Cardiac septum (tissue), 1 donor: ENCODE measurements around the gene CERT1. TPM values are rescaled to one million over a fixed set of nuclear protein-coding genes. Genes with fewer than 3 reads are reported as not detected.

Experiments
- DNase-seq: peaks from one replicate; pipeline ENCODE4 v3.0.0-alpha.2; 2020; ENCODE audit warnings: low spot score
- intact Hi-C: fragments of 100-400 bp; cut with DNase I; formaldehyde crosslinking; loops from one replicate; pipeline ENCODE4 v1.14.0; 2022
- total RNA-seq: library from RNA; stranded (reverse); fragmentation: NEBNext Ultra II Directional; extraction: Animal tissue kit (Norgen Biotek cat#: 25700); gene quantifications from one replicate; pipeline ENCODE4 v1.2.1, GENCODE V29; 2021
- donor health status: DM: no; HTN: no; CAD: no.

CERT1 gene
- total RNA-seq, 1 donor from 2014 or later, result 39.5 TPM

GRCh38 chr5:75438722-75439121 is 72.7 kb downstream of the CERT1 start:
- DNase-seq, result no peak
- intact Hi-C loops, result no loop called here

DNA sequence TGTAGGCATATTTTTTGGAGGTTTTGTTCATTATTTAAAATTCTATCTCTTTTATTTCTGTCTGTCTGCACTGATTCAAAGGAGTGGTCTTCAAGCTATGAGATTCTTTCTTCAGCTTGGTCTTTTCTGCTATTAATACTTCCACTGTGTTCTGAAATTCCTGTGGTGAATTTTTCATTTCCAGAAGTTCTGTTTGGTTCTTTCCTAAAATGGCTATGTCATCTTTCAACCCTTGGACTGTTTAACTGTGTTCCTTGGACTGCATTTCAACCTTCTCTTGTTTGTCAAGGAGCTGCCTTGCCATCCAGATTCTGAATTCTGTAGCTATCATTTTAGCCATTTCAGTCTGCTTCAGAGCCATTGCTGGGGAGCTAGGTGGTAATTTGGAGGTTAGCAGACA is 76.3 kb downstream of the CERT1 start:
- intact Hi-C loops, result no loop called here
- no peak for DNase-seq

DNA sequence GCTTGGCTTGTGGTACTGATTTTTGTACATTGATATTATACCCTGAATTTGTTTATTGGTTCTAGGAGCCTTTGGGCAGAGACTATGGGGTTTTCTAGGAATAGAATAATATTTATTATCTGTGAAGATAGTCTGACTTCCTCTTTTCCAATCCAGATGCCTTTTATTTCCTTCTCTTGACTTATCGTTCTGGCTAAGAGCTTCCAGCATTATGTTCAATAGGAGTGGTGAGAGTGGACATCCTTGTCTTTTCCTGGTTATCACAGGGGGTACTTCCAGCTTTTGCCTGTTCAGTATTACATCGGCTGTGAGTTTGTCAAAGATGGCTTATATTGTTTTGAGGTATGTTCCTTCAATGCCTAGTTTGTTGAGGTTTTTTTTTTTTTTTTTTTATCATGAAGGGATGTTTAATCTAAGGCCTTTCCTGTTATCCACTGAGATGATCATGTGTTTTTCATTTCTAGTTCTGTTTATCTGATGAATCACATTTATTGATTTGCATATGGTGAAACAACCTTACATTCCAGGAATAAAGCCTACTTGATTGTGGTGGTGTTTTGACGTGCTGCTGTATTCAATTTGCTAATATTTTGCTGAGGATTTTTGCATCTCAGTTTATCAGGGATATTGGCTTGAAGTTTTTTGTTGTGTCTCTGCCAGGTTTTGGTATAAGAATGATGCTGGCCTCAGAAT is 77.5 kb downstream of the CERT1 start:
- intact Hi-C loops, result no loop called here
- no peak for DNase-seq

DNA sequence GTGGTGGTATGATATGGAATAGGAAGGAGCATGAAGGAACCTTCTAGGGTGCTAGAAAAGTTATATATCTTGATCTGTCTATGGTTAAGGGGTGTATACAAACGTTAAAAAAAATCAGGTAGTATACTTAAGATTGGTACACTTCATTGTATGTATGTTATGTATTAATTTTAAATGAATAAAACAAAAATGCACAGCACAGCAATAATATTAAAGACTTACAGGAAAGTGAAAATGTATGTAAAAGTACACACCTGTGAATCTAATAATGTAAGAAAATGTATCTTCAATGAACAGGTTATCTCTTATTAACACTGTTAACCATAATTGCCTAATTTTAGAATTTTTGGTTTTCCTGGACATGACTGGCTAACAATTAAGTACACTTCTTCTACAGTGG is 97.2 kb downstream of the CERT1 start:
- no peak for DNase-seq

DNA sequence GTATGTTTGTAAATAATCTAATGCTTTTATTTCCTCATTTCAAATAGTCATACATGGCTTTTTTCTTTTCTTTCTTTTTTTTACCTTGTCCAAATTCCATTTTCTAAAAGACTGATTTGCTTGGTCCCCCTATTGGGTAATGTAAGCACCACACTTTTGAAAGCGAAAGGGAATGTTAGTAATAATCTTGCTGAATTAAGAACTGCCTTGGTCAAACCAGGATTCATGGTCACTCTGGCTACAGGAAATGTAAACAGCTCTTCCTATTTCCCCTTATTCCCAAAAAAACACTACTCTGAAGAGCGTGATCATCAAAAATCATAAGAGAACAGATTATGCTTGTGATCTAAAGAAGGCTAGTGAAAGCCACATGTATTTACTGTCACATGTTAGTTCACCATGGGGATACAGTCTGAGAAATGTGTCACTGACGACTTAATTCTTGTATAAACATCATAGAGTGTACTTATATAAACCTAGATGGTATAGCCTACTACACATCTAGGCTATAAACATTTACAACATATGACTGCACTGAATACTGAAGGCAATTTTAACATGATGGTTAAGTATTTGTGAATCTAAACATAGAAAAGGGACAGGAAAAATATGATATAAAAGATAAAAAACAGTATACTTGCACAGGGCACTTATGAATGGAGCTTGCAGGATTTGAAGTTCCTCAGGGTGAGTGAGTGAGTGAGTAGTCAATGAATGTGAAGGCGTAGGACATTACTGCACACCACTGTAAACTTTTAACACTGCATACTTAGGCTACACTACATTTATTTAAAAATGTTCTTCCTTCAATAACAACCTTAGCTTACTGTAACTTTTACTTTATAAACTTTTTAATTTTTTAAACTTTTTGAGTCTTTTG is 99.1 kb downstream of the CERT1 start:
- DNase-seq, result no peak
- intact Hi-C loops, result no loop called here

More for the DNA sequence above, 97.2 kb downstream of the CERT1 start:
- intact Hi-C loops, result no loop called here

- intact Hi-C loops, result no loop called here
- no peak for DNase-seq
These were observed 106.1 kb downstream of the CERT1 start for GRCh38 chr5:75405296-75405695.

DNA sequence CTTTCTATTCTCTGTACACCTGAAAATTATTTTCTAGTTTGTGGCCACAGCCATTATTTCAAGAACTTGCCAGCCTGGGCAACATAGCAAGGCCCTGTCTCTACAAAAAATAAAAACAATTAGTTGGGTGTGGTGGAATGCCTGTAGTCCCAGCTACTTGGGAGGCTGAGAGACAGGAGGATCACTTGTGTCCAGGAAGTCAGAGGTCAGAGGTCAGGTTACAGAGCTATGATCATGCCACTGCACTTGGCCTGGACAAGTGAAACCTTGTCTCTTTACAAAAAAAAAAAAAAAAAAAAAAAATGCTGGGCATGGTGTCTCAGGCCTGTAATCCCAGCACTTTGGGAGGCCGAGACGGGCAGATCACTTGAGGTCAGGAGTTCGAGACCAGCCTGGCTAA is 116.2 kb downstream of the CERT1 start:
- no peak for DNase-seq
- intact Hi-C loops, result no loop called here

- intact Hi-C loops, result no loop called here
- no peak for DNase-seq
These were observed 122.0 kb downstream of the CERT1 start for GRCh38 chr5:75389430-75389829.

DNA sequence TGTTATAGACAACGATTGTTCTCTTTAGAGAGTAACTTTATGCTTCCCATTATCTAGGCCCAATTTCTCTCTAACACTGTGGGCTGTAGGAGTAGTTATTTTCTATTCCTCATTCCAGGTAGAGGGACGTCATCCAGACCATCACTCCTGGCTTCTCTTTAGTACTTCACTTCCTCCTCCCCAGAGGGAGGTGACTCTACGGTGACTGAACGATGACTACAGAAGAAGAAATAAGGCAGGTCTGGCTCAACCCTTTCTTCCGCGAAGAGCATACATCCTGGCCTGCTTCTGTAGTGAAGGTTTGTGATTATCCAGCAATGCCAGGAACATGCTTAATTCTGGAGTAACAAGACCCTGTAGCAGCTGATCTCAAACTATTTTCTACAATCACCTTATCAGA is 123.6 kb downstream of the CERT1 start:
- DNase-seq, result no peak
- intact Hi-C loops, result no loop called here

- intact Hi-C loops, result no loop called here
These were observed 127.2 kb downstream of the CERT1 start for GRCh38 chr5:75384218-75384617.

GRCh38 chr5:75381456-75381855 is 130.0 kb downstream of the CERT1 start:
- intact Hi-C loops, result no loop called here

More at GRCh38 chr5:75384218-75384617, 127.2 kb downstream of the CERT1 start:
- DNase-seq, result no peak

GRCh38 chr5:75380099-75380498 is 131.3 kb downstream of the CERT1 start:
- intact Hi-C loops, result no loop called here
- no peak for DNase-seq

More at GRCh38 chr5:75381456-75381855, 130.0 kb downstream of the CERT1 start:
- DNase-seq, result no peak

DNA sequence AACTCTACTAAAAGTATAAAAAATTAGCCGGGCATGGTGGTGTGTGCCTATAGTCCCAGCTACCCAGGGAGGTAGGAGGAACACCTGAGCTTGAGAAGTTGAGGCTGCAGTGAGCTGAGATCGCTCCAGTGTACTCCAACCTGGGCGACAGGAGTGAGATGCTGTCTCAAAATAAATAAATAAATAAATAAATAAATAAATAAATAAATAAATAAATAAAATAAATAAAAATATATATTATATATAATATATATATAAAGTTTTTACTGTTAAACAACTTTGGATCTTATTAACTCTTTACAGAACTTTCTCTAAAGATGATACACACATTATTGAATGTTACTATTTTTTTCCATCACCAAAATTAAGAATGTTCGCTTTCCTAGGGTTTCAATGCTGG is 136.0 kb downstream of the CERT1 start:
- intact Hi-C loops, result no loop called here
- no peak for DNase-seq

GRCh38 chr5:75374394-75374814 is 137.0 kb downstream of the CERT1 start:
- intact Hi-C loops, result no loop called here
- DNase-seq, result no peak

DNA sequence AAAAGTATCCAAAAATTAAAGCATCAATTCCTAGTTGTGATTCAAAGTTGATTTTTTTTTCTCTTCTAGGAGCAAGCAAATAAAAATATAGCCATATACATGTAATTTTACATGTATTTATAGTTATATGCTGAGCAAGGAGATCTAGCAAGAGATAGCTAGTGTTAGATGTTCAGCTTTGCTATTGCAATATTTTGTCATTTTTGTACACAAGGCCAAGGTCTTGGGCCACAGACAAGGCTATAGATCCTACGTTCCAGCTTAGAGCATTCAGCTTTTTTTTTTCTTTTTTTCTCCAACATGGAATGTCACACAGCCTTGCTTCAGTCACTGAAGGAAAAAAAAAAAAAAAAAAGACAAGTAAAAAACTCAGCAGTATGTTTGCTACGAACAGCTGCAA is 137.6 kb downstream of the CERT1 start:
- intact Hi-C loops, result no loop called here
- DNase-seq, result no peak

DNA sequence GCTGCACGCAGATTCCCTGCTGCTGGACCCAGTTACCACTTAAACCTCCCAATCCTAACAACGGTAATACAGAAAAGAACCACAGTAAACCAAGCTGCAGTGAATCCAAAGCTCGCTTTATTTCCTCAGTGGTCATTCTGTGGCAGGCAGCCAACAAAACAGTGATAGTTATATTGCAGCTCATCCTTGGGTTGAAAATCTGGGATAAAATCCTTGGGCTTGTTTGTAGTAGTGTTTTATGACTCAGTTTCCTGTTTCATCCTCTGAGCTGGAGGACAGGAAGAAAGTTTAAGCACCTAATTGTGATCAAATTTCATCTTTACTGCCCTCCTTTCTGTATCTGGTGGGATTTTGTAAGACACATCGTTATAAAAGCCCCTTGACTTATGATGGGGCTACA is 143.0 kb downstream of the CERT1 start:
- intact Hi-C loops, result no loop called here
- no peak for DNase-seq

DNA sequence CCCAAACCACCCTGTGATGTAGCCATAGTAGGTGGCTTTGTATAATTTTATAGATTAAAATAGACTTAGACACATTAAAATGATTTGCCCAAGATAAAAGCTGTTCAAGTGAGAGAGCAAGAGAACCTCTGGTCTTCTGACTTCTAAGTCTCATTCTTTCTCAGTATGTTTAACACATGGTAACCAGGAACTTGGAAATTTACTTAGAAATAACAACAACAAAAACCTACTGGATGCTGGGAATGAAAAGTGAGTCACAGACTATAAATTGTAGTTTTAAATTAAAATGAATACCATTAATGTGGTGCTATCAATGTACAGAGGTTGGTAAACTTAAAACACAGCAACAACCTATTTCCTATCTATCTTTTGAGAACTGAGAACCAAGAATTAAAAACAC is 144.0 kb downstream of the CERT1 start:
- no peak for DNase-seq
- intact Hi-C loops, result no loop called here

DNA sequence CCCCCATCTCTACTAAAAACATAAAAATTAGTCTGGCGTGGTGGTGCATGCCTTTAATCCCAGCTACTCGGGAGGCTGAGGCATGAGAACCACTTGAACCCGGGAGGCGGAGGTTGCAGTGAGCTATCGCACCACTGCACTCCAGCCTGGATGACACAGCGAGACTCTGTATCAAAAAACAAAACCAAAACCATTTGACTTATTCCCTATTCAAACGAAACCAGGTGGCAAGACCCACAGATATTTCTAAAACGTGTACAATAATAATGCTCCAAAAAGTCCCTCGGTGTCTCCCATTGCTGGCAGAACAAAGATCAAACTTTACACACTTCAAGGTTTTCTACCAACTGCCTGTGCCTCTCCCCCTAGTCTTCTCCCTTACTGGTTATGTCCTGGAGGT is 144.6 kb downstream of the CERT1 start:
- DNase-seq, result no peak
- intact Hi-C loops, result no loop called here

GRCh38 chr5:75365740-75366139 is 145.7 kb downstream of the CERT1 start:
- intact Hi-C loops, result no loop called here
- no peak for DNase-seq

GRCh38 chr5:75364571-75365280 is 146.7 kb downstream of the CERT1 start:
- intact Hi-C loops, result no loop called here
- no peak for DNase-seq
